Activated T-cell treated with anti-CD3 and anti-CD28 coated beads, Interleukin-2, amount 50 U/mL, for 24 hours (primary cell): ENCODE data around the gene CDH4.

Experiments
- DNase-seq: peaks from one replicate; pipeline ENCODE4 v3.0.0-alpha.2; 2020
- H3K27ac Mint-ChIP-seq: 2 replicates; pipeline ENCODE4 v1.8.0; 2020; ENCODE audit warnings: mild to moderate bottlenecking, mixed read lengths
- H3K27me3 Mint-ChIP-seq: 2 replicates; pipeline ENCODE4 v1.8.0; 2020; ENCODE audit warnings: mixed read lengths
- H3K36me3 Mint-ChIP-seq: 2 replicates; pipeline ENCODE4 v1.8.0; 2020; ENCODE audit warnings: low read depth, mixed read lengths
- H3K4me1 Mint-ChIP-seq: 2 replicates; pipeline ENCODE4 v1.8.0; 2020; ENCODE audit warnings: low read depth, mixed read lengths
- H3K4me3 Mint-ChIP-seq: 2 replicates; pipeline ENCODE4 v1.8.0; 2020; ENCODE audit warnings: mild to moderate bottlenecking, moderate library complexity, mixed read lengths
- H3K9me3 Mint-ChIP-seq: 2 replicates; pipeline ENCODE4 v1.8.0; 2020; ENCODE audit warnings: mixed read lengths

CDH4 gene

DNA sequence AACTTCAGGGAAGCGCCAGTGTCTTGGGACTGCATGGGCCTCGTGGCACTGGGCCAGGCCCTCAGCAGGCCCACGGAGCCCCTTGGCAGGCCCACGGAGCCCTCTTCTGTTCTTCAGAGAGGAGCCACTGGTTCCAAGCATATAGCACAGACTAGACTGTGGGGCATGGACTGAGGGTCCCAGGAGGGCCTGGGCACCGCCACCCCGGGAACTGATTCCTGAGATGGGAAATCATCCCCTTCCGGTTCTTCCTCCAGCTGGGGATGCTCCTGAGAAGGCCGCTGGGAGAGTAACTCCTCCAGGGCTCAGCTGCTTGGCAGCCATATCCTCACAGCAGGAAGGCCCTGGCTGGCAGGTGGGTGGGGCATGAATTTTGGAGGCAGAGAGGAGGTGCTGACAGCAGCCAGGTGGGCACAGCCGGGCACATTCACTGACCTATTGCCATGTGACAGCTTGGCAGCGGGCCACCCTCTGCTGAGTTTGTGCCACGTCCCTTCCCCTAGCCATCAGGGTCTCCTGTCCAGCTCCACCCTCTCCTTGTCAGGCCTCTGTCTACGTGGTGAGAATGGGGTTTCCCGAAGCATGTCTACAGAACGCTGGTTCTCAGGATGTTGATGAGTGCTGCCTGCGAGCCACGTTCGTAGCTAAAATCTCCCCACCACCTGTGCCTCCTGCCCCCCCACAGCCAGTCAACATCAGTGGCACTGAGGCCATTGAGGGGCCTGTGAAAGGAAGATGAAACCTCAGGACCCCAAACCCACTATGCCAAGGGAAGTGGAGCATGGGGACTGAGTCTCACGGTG is 661.6 kb downstream of the CDH4 start:
- no peaks in the 10 kb centered on the region for H3K9me3 Mint-ChIP-seq
- no peak for DNase-seq
- H3K27ac Mint-ChIP-seq: no peak overlapping the region
- H3K27me3 Mint-ChIP-seq: peaks cover 21% of the 10 kb centered on the region
- no peaks in the 10 kb centered on the region for H3K4me1 Mint-ChIP-seq
- H3K4me3 Mint-ChIP-seq: no peak overlapping the region
- no peaks in the 10 kb centered on the region for H3K36me3 Mint-ChIP-seq

DNA sequence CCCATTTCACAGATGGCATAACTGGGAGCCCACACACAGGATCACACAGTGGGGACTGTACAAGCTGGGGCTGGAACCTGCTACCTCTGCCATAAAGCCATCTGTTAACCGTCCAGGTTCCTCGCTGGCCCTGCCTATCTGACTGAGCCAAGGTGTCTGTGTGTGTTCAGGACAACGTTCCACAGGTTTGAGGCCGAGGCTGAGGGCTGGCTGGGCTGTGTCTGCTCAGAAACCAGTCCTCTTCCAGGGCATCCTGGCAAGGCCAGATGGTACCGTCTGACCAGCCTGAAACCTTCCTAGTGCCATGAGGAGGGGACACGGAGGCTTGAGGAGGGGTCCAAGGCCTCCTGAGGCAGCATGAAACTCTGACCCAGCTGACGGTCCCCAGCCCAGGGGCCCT is 663.0 kb downstream of the CDH4 start:
- H3K9me3 Mint-ChIP-seq: no peaks in the 10 kb centered on the region
- no peaks in the 10 kb centered on the region for H3K4me1 Mint-ChIP-seq
- no peak overlapping the region for H3K4me3 Mint-ChIP-seq
- no peak overlapping the region for H3K27ac Mint-ChIP-seq
- H3K27me3 Mint-ChIP-seq: peaks cover 21% of the 10 kb centered on the region
- no peak for DNase-seq
- H3K36me3 Mint-ChIP-seq: no peaks in the 10 kb centered on the region

GRCh38 chr20:61916318-61916891 is 664.3 kb downstream of the CDH4 start:
- H3K4me1 Mint-ChIP-seq: no peaks in the 10 kb centered on the region
- H3K27ac Mint-ChIP-seq: no peak overlapping the region
- no peaks in the 10 kb centered on the region for H3K36me3 Mint-ChIP-seq
- H3K4me3 Mint-ChIP-seq: no peak overlapping the region
- peaks cover 21% of the 10 kb centered on the region for H3K27me3 Mint-ChIP-seq
- no peak for DNase-seq
- no peaks in the 10 kb centered on the region for H3K9me3 Mint-ChIP-seq

DNA sequence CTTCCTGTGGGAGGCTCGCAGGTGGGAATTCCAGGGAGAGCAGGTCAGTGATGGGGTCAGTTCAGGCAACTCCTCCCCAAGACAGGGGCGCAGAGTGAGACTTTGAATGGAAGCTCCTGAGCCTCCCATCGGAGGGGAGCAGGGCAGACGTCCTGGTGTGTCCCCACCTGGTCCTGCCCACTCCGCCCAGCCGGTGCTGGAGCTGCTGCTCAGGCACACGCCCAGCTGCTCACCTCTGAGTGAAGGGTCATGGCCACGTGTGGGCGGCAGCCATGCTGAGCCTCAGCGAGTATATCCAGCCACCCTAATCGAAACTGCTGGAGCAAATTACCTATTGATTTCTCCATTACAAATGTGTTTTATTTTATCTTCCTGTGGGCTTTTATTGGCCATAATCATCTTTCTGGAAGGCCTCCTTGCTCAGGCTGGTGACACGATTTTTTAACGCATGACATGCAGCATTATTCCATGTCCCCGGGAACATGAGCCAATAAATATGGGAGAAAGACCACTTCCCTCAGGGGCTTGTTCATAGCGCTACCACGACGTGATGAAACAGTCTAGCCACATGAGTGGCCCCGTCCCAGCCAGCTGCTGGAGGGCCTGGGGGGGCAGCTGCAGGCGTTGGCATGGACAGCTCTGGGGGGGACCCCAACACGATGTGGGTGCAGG is 665.5 kb downstream of the CDH4 start:
- peaks cover 21% of the 10 kb centered on the region for H3K27me3 Mint-ChIP-seq
- H3K9me3 Mint-ChIP-seq: no peaks in the 10 kb centered on the region
- no peaks in the 10 kb centered on the region for H3K4me1 Mint-ChIP-seq
- H3K27ac Mint-ChIP-seq: no peak overlapping the region
- H3K4me3 Mint-ChIP-seq: no peak overlapping the region
- DNase-seq: no peak
- no peaks in the 10 kb centered on the region for H3K36me3 Mint-ChIP-seq

DNA sequence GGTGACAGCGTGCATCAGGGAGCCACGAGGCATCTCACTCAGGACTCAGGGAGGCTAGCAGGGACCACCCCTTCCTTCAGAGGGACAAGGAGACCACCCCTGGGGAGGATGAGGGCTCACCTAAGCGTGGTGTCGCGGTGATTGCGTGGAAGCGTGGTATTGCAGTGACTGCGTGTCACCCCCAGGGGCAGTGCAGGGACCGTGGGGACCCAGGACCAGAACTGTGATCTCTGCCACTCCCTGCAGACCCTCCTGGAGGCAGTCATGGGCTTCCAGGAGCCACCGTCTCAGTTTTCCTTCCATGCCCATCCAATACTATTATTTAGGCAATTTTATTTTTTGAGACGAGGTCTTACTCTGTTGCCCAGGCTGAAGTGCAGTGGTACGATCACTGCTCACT is 666.5 kb downstream of the CDH4 start:
- Mint-ChIP-seq H3K4me3 (no peak overlapping the region), H3K4me1 (no peaks in the 10 kb centered on the region), H3K27ac (no peak overlapping the region), H3K36me3 (no peaks in the 10 kb centered on the region), H3K9me3 (no peaks in the 10 kb centered on the region), H3K27me3 (peaks cover 21% of the 10 kb centered on the region)
- DNase-seq: no peak

DNA sequence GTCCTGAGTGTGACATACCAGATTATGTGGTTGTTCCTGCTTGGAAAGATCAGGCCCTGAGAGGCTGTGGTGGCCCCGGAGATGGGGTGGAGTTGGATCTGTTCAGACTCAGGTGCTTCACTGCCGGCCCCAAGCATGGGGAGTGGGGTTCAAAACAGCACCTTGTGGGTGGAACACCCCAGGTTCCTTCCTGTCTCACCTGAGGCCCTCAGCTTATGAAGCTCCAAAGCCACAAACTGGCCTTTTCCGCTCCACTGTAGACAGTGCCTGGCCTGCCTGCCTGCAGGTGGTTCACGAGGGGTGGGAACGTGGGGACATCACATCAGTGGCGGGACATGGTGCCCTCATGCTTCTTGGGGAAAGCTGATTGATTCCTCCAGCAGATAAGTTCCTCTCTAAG is 667.2 kb downstream of the CDH4 start:
- Mint-ChIP-seq H3K4me3 (no peak overlapping the region), H3K4me1 (no peaks in the 10 kb centered on the region), H3K36me3 (no peaks in the 10 kb centered on the region), H3K9me3 (no peaks in the 10 kb centered on the region), H3K27me3 (peaks cover 17% of the 10 kb centered on the region), H3K27ac (no peak overlapping the region)
- no peak for DNase-seq

DNA sequence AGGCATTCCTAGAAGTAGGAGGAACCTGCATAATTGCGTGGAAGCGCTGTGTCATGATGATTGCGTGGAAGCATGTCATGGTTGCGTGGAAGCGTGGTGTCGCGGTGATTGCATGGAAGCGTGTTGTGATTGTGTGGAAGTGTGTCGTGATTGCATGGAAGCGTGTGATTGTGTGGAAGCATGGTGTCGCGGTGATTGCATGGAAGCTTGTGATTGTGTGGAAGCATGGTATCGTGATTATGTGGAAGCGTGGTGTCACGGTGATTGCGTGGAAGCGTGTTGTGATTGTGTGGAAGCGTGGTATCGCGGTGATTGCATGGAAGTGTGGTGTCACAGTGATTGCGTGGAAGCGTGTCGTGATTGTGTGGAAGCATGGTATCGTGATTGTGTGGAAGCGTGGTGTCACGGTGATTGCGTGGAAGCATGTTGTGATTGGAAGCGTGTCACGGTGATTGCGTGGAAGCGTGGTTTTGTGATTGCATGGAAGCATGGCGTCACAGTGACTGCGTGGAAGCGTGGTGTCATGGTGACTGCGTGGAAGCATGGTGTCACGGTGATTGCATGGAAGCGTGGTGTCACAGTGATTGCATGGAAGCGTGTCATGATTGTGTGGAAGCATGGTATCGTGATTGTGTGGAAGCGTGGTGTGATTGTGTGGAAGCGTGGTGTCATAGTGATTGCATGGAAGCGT is 667.8 kb downstream of the CDH4 start:
- no peak overlapping the region for H3K27ac Mint-ChIP-seq
- H3K9me3 Mint-ChIP-seq: no peaks in the 10 kb centered on the region
- no peaks in the 10 kb centered on the region for H3K36me3 Mint-ChIP-seq
- no peak overlapping the region for H3K4me3 Mint-ChIP-seq
- H3K4me1 Mint-ChIP-seq: no peaks in the 10 kb centered on the region
- DNase-seq: no peak
- peaks cover 12% of the 10 kb centered on the region for H3K27me3 Mint-ChIP-seq

DNA sequence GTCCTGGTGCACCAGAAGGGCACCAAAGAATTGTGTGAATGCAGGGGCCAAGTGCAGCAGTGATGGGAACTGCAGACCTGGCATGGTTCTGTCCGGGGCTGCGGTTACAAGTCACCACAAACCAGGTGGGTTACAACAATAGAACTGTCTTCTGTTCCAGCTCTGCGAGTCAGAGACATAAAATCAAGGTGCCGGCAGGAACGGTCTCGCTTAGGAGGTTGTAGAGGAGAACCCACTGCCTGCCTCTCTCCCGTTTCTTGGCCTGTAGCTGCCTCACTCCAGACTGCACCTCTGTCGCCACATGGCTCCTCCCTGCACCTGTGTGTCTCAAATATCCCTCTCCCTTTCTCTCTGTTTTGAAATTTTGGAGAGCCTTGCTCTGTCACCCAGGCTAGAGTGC is 670.4 kb downstream of the CDH4 start:
- no peaks in the 10 kb centered on the region for H3K9me3 Mint-ChIP-seq

GRCh38 chr20:61922936-61923335 is 670.9 kb downstream of the CDH4 start:
- no peaks in the 10 kb centered on the region for H3K4me1 Mint-ChIP-seq
- no peaks in the 10 kb centered on the region for H3K9me3 Mint-ChIP-seq
- H3K27ac Mint-ChIP-seq: no peak overlapping the region
- H3K36me3 Mint-ChIP-seq: no peaks in the 10 kb centered on the region
- H3K27me3 Mint-ChIP-seq: no peaks in the 10 kb centered on the region
- DNase-seq: no peak
- H3K4me3 Mint-ChIP-seq: no peak overlapping the region

More for the DNA sequence above, 670.4 kb downstream of the CDH4 start:
- Mint-ChIP-seq H3K4me3 (no peak overlapping the region), H3K27ac (no peak overlapping the region), H3K36me3 (no peaks in the 10 kb centered on the region), H3K4me1 (no peaks in the 10 kb centered on the region), H3K27me3 (no peaks in the 10 kb centered on the region)
- DNase-seq: no peak

- H3K9me3 Mint-ChIP-seq: no peaks in the 10 kb centered on the region
- H3K27ac Mint-ChIP-seq: no peak overlapping the region
- H3K4me3 Mint-ChIP-seq: no peak overlapping the region
- no peaks in the 10 kb centered on the region for H3K4me1 Mint-ChIP-seq
- H3K36me3 Mint-ChIP-seq: no peaks in the 10 kb centered on the region
- DNase-seq: no peak
- no peaks in the 10 kb centered on the region for H3K27me3 Mint-ChIP-seq
Observed at GRCh38 chr20:61923371-61924166, 671.5 kb downstream of the CDH4 start.

DNA sequence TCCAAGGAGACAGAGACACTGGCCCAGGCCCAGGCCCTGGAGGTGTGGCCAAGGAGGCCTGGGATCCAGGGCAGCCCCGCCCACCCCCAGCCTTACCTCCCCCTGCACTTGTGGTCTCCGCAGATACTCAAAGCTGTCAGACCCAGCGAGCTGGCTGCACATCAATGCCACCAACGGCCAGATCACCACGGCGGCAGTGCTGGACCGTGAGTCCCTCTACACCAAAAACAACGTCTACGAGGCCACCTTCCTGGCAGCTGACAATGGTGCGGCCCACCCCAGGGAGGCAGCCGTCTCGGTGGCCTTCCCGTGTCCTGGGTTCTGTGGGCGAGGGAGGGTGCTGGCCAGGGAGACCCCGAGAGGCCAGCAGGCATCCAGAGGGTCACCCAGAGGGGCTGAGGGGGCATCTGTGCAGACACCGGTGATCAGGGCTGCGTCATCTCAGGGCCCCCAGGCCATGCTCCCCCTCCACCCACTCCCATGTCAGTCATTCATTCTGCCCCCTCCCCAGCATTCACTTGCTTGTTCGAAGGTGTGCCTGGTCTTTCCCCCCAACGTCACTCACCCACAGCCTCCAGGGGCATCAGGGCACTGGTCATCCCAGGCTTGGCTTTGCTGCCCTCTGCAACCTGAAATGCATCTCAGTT is 672.3 kb downstream of the CDH4 start:
- Mint-ChIP-seq H3K4me3 (no peak overlapping the region), H3K9me3 (no peaks in the 10 kb centered on the region), H3K27me3 (no peaks in the 10 kb centered on the region), H3K36me3 (no peaks in the 10 kb centered on the region), H3K4me1 (no peaks in the 10 kb centered on the region), H3K27ac (no peak overlapping the region)
- no peak for DNase-seq

- Mint-ChIP-seq H3K36me3 (no peaks in the 10 kb centered on the region), H3K4me3 (no peak overlapping the region), H3K27me3 (no peaks in the 10 kb centered on the region), H3K9me3 (no peaks in the 10 kb centered on the region), H3K27ac (no peak overlapping the region), H3K4me1 (no peaks in the 10 kb centered on the region)
- DNase-seq: no peak
Observed at GRCh38 chr20:61924858-61925554, 672.9 kb downstream of the CDH4 start.

DNA sequence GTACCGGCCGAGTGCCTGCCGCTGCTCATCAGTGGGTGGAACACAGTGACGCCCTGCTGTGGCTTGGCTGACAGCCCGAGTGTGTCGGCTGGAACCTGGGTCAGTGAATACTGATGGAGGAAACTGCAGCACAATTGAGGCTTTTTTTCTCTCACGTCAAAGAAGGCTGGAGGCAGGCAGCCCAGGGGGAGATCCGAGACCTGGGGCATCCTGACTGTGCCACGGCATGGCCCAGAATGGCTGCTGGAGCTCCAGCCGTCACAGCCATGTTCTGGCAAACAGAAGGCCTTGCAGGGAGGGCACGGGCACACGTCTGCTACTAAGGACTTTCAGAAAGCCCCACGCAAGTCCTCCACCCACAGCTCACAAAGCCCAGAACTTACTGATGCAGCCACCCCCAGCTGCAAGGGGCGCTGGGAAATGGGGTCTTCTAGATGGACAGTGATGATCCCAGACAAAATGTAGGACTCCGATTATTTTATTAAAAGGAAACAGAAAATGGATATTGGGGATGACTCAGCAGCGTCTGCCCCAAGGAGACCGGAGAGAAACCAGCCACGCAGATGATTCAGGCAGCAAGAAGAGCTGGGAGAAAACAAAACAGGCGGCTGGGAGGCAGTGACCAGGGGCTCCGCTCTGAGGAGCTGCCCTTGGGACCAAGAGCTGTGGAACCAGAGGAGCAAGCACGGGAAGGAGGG is 673.6 kb downstream of the CDH4 start:
- no peaks in the 10 kb centered on the region for H3K4me1 Mint-ChIP-seq
- H3K9me3 Mint-ChIP-seq: no peaks in the 10 kb centered on the region
- no peaks in the 10 kb centered on the region for H3K27me3 Mint-ChIP-seq
- no peak overlapping the region for H3K4me3 Mint-ChIP-seq
- no peaks in the 10 kb centered on the region for H3K36me3 Mint-ChIP-seq
- no peak for DNase-seq
- H3K27ac Mint-ChIP-seq: no peak overlapping the region
